PC-3 (cell line): Measurements from ENCODE around the gene MAK. TPM values are rescaled to one million over a fixed set of nuclear protein-coding genes. Genes with fewer than 3 reads are reported as not detected.

Experiments used
- ATAC-seq: fragments of 200-7000 bp; cut with Tn5 transposase; 2 replicates; pipeline ENCODE4 v1.9.1; 2020; ENCODE audit warnings: mild to moderate bottlenecking, moderate library complexity
- BruUV-seq: library from RNA; stranded (reverse); fragments of 400-500 nt; replicated peaks from 2 replicates; lab custom pipeline; 2021; lab: Mats Ljungman, UMichigan
- CTCF ChIA-PET: fragments of 300-600 bp; sonication (Branson Sonifier 250); formaldehyde crosslinking; loops from one replicate; lab custom pipeline; 2022; ENCODE audit warnings: antibody characterized with exemption; lab: Charles Lee
- POLR2A ChIA-PET: fragments of 300-600 bp; sonication (Branson Sonifier 250); formaldehyde crosslinking; loops from one replicate; lab custom pipeline; 2022; ENCODE audit warnings: antibody characterized with exemption; ENCODE audit not compliant: unreplicated experiment; lab: Charles Lee
- DNase-seq: peaks from one replicate; pipeline ENCODE4 v3.0.0-alpha.2; 2015
- H2AFZ ChIP-seq: fragments of 300-600 bp; sonication (generic); 2 replicates; pipeline ENCODE4 v1.6.0; 2016; ENCODE audit warnings: antibody characterized with exemption, low read length
- H3F3A ChIP-seq: fragments of 300-600 bp; sonication (generic); one replicate; pipeline ENCODE4 v1.6.0; 2017; ENCODE audit warnings: antibody characterized with exemption, low read length, control low read depth, mild to moderate bottlenecking; ENCODE audit not compliant: unreplicated experiment
- H3K27ac ChIP-seq: fragments of 300-600 bp; sonication (generic); 2 replicates; pipeline ENCODE4 v1.5.1; 2016; ENCODE audit warnings: mild to moderate bottlenecking, low read length
- H3K27me3 ChIP-seq: fragments of 300-600 bp; sonication (generic); 2 replicates; pipeline ENCODE4 v1.6.1; 2016; ENCODE audit warnings: low read length, mixed read lengths
- H3K36me3 ChIP-seq: fragments of 300-600 bp; sonication (generic); 2 replicates; pipeline ENCODE4 v1.6.1; 2016; ENCODE audit warnings: low read depth, mixed run types, low read length, mixed read lengths
- H3K4me1 ChIP-seq: fragments of 300-600 bp; sonication (generic); 2 replicates; pipeline ENCODE4 v1.5.1; 2016; ENCODE audit warnings: low read length; ENCODE audit not compliant: insufficient read depth
- H3K4me2 ChIP-seq: fragments of 300-600 bp; sonication (generic); 2 replicates; pipeline ENCODE4 v1.6.0; 2016; ENCODE audit warnings: low read length
- H3K4me3 ChIP-seq: fragments of 300-600 bp; sonication (generic); 2 replicates; pipeline ENCODE4 v1.5.1; 2016; ENCODE audit warnings: mild to moderate bottlenecking, low read length, mixed read lengths
- H3K79me2 ChIP-seq: fragments of 300-600 bp; sonication (generic); 2 replicates; pipeline ENCODE4 v1.6.1; 2017; ENCODE audit warnings: low read length, mixed read lengths
- H3K9ac ChIP-seq: fragments of 300-600 bp; sonication (generic); 2 replicates; pipeline ENCODE4 v1.6.0; 2016; ENCODE audit warnings: mild to moderate bottlenecking, low read length
- H3K9me2 ChIP-seq: fragments of 300-600 bp; sonication (generic); replicated peaks from 2 replicates; pipeline ENCODE4 v1.6.1; 2016; ENCODE audit warnings: mixed run types, low read length, mixed read lengths
- H3K9me3 ChIP-seq: fragments of 300-600 bp; sonication (generic); 2 replicates; pipeline ENCODE4 v1.6.1; 2016; ENCODE audit warnings: low read length, mixed read lengths
- H4K20me1 ChIP-seq: fragments of 300-600 bp; sonication (generic); 2 replicates; pipeline ENCODE4 v1.6.1; 2016; ENCODE audit warnings: low read length, mixed read lengths
- CTCF ChIP-seq: fragments of 300-600 bp; sonication (generic); conservative IDR thresholded peaks from 2 replicates; pipeline ENCODE4 v1.5.1; 2017; ENCODE audit warnings: antibody characterized with exemption, low read depth, mild to moderate bottlenecking, low read length
- EZH2 ChIP-seq: fragments of 300-600 bp; sonication (generic); IDR thresholded peaks from one replicate; pipeline ENCODE4 v1.6.1; 2017; ENCODE audit warnings: antibody characterized with exemption, mild to moderate bottlenecking, low read length; ENCODE audit not compliant: unreplicated experiment
- EZH2phosphoT487 ChIP-seq: fragments of 300-600 bp; sonication (generic); IDR thresholded peaks from 2 replicates; pipeline ENCODE4 v1.6.1; 2018; ENCODE audit warnings: mild to moderate bottlenecking, antibody characterized with exemption, low read length, borderline replicate concordance
- intact Hi-C: fragments of 100-400 bp; cut with micrococcal nuclease; formaldehyde crosslinking; loops from 2 replicates; pipeline ENCODE4 v1.9.0; 2023
- total RNA-seq: library from RNA; depleted of rRNA; stranded (reverse); fragments of >200 nt; gene quantifications from 2 replicates; pipeline ENCODE4 v1.2.3, GENCODE V29; 2014

The MAK gene
- total RNA-seq, 1 experiment from 2014 or later, result 0.11 TPM

GRCh38 chr6:10746915-10747250 is 91.5 kb downstream of the MAK start:
- Histone ChIP-seq H3K36me3 (peaks cover 5% of the 10 kb centered on the region), H3K4me2 (peak overlapping the region; percentile 89), H2AFZ (peak overlapping the region; percentile 91), H3K79me2 (peaks cover 42% of the 10 kb centered on the region), H3F3A (no peaks in the 10 kb centered on the region), H3K9me3 (no peaks in the 10 kb centered on the region), H3K27me3 (no peaks in the 10 kb centered on the region), H3K9me2 (no peaks in the 10 kb centered on the region), H3K4me1 (peaks cover 25% of the 10 kb centered on the region), H3K27ac (no peak overlapping the region), H3K9ac (peak overlapping the region; percentile 96), H4K20me1 (no peaks in the 10 kb centered on the region), H3K4me3 (peak overlapping the region; percentile 99)
- TF ChIP-seq EZH2, result no peak
- no peak for TF ChIP-seq EZH2phosphoT487
- no peak for ATAC-seq
- POLR2A ChIA-PET, result interaction anchor here (1.9 kb wide), 1 partner anchor 24 kb away, joined by 15 read pairs; the partner anchor contains the start of gene TMEM14C
- no peak for DNase-seq
- CTCF ChIA-PET, result no interaction called here
- TSS peak; percentile 74 for BruUV-seq
- intact Hi-C loops, result loop anchor here (1.0 kb wide), 3 partner anchors 12 to 53 kb away; partner anchors contain the start of genes C6orf52 and PAK1IP1

GRCh38 chr6:10745116-10745515 is 93.2 kb downstream of the MAK start:
- DNase-seq (no peak), ATAC-seq (no peak)
- H3K27me3 ChIP-seq, result no peaks in the 10 kb centered on the region
- H3K27ac ChIP-seq, result no peak overlapping the region
- TF ChIP-seq CTCF, result no peak
- no peak for TF ChIP-seq EZH2
- TF ChIP-seq EZH2phosphoT487, result no peak
- H3K4me1 ChIP-seq, result peaks cover 25% of the 10 kb centered on the region
- ChIA-PET POLR2A (no interaction called here), CTCF (no interaction called here)
- H3K4me2 ChIP-seq, result no peak overlapping the region
- H4K20me1 ChIP-seq, result no peaks in the 10 kb centered on the region
- no peak overlapping the region for H2AFZ ChIP-seq
- intact Hi-C loops, result no loop called here
- H3K9me2 ChIP-seq, result no peaks in the 10 kb centered on the region
- no peaks in the 10 kb centered on the region for H3K9me3 ChIP-seq
- no peak overlapping the region for H3K4me3 ChIP-seq
- H3K79me2 ChIP-seq, result peaks cover 26% of the 10 kb centered on the region
- H3F3A ChIP-seq, result no peaks in the 10 kb centered on the region
- H3K36me3 ChIP-seq, result 0 out of 2 replicates have a peak, but pooled peaks cover 2% of the 10 kb centered on the region
- no peak overlapping the region for H3K9ac ChIP-seq
- BruUV-seq, result no TSS peak

GRCh38 chr6:10743515-10743914 is 94.8 kb downstream of the MAK start:
- Histone ChIP-seq H2AFZ (no peak overlapping the region), H4K20me1 (no peaks in the 10 kb centered on the region), H3K4me3 (no peak overlapping the region), H3F3A (no peaks in the 10 kb centered on the region), H3K79me2 (peaks cover 10% of the 10 kb centered on the region), H3K4me1 (peaks cover 12% of the 10 kb centered on the region), H3K36me3 (no peaks in the 10 kb centered on the region), H3K9me2 (no peaks in the 10 kb centered on the region), H3K27me3 (no peaks in the 10 kb centered on the region), H3K4me2 (no peak overlapping the region), H3K9me3 (no peaks in the 10 kb centered on the region), H3K9ac (no peak overlapping the region), H3K27ac (no peak overlapping the region)
- CTCF ChIA-PET, result no interaction called here
- POLR2A ChIA-PET, result no interaction called here
- ATAC-seq (no peak), DNase-seq (no peak)
- intact Hi-C loops, result no loop called here
- BruUV-seq, result no TSS peak
- no peak for TF ChIP-seq EZH2
- TF ChIP-seq EZH2phosphoT487, result no peak
- TF ChIP-seq CTCF, result no peak
